H9 (cell line): ENCODE measurements around the gene METRNL. TPM values are rescaled to one million over a fixed set of nuclear protein-coding genes. Genes with fewer than 3 reads are reported as not detected.

ENCODE experiments used
- DNase-seq: peaks from one replicate; pipeline ENCODE4 v3.0.0-alpha.2; 2017
- H2AFZ ChIP-seq: one replicate; pipeline ENCODE4 v1.6.1; 2013; ENCODE audit warnings: mild to moderate bottlenecking, low read length, control low read depth, moderate library complexity
- H2AK5ac ChIP-seq: 2 replicates; pipeline ENCODE4 v1.6.1; 2013; ENCODE audit warnings: low read length, control low read depth, mixed read lengths; ENCODE audit not compliant: insufficient read length
- H2BK120ac ChIP-seq: one replicate; pipeline ENCODE4 v1.6.1; 2013; ENCODE audit warnings: low read depth, mild to moderate bottlenecking, low read length, control low read depth, inconsistent platforms; ENCODE audit not compliant: poor library complexity, severe bottlenecking
- H2BK12ac ChIP-seq: 2 replicates; pipeline ENCODE4 v1.6.1; 2013; ENCODE audit warnings: low read length, control low read depth, mixed read lengths, low read depth; ENCODE audit not compliant: insufficient read length
- H2BK15ac ChIP-seq: 2 replicates; pipeline ENCODE4 v1.6.1; 2013; ENCODE audit warnings: low read depth, low read length, control low read depth
- H2BK20ac ChIP-seq: one replicate; pipeline ENCODE4 v1.6.1; 2013; ENCODE audit warnings: low read depth, mild to moderate bottlenecking, low read length, control low read depth, inconsistent platforms; ENCODE audit not compliant: poor library complexity, severe bottlenecking
- H2BK5ac ChIP-seq: 2 replicates; pipeline ENCODE4 v1.6.1; 2013; ENCODE audit warnings: low read length, control low read depth, mixed read lengths; ENCODE audit not compliant: insufficient read length
- H3K14ac ChIP-seq: 2 replicates; pipeline ENCODE4 v1.6.1; 2013; ENCODE audit warnings: low read length, control low read depth; ENCODE audit not compliant: insufficient read depth
- H3K18ac ChIP-seq: 2 replicates; pipeline ENCODE4 v1.6.1; 2013; ENCODE audit warnings: low read depth, mild to moderate bottlenecking, mixed read lengths, low read length, control low read depth; ENCODE audit not compliant: insufficient read length
- H3K23ac ChIP-seq: 2 replicates; pipeline ENCODE4 v1.6.1; 2013; ENCODE audit warnings: low read length, control low read depth, mixed read lengths, low read depth; ENCODE audit not compliant: insufficient read length
- H3K23me2 ChIP-seq: 2 replicates; pipeline ENCODE4 v1.6.1; 2013; ENCODE audit warnings: low read depth, mild to moderate bottlenecking, mixed read lengths, low read length, control low read depth; ENCODE audit not compliant: insufficient read length, poor library complexity, severe bottlenecking
- H3K27ac ChIP-seq: 2 replicates; pipeline ENCODE4 v1.5.1; 2013; ENCODE audit warnings: low read length, control low read depth, mixed read lengths, low read depth; ENCODE audit not compliant: insufficient read length
- H3K27me3 ChIP-seq: 2 replicates; pipeline ENCODE4 v1.6.1; 2013; ENCODE audit warnings: low read length, control low read depth, inconsistent platforms; ENCODE audit not compliant: insufficient read depth
- H3K4ac ChIP-seq: 2 replicates; pipeline ENCODE4 v1.6.1; 2013; ENCODE audit warnings: low read depth, mild to moderate bottlenecking, control low read depth, inconsistent platforms, low read length, moderate library complexity
- H3K4me1 ChIP-seq: 2 replicates; pipeline ENCODE4 v1.6.1; 2013; ENCODE audit warnings: low read length, control low read depth, inconsistent platforms; ENCODE audit not compliant: insufficient read depth
- H3K4me2 ChIP-seq: 2 replicates; pipeline ENCODE4 v1.6.1; 2013; ENCODE audit warnings: low read length, control low read depth, mixed read lengths; ENCODE audit not compliant: insufficient read length, insufficient read depth
- H3K56ac ChIP-seq: 2 replicates; pipeline ENCODE4 v1.6.1; 2013; ENCODE audit warnings: low read depth, mild to moderate bottlenecking, mixed read lengths, low read length, control low read depth; ENCODE audit not compliant: insufficient read length
- H3K79me1 ChIP-seq: 2 replicates; pipeline ENCODE4 v1.6.1; 2013; ENCODE audit warnings: low read depth, mild to moderate bottlenecking, moderate library complexity, low read length, control low read depth, inconsistent platforms; ENCODE audit not compliant: insufficient read depth, poor library complexity, severe bottlenecking
- H3K79me2 ChIP-seq: 2 replicates; pipeline ENCODE4 v1.6.1; 2013; ENCODE audit warnings: low read length, control low read depth, inconsistent platforms; ENCODE audit not compliant: insufficient read depth
- H3K9ac ChIP-seq: 2 replicates; pipeline ENCODE4 v1.6.1; 2013; ENCODE audit warnings: low read length, control low read depth, mixed read lengths; ENCODE audit not compliant: insufficient read length; ENCODE audit errors: extremely low read depth
- H3K9me3 ChIP-seq: one replicate; pipeline ENCODE4 v1.6.1; 2013; ENCODE audit warnings: low read depth, low read length, inconsistent platforms; ENCODE audit not compliant: control insufficient read depth
- H3T11ph ChIP-seq: one replicate; pipeline ENCODE4 v1.6.1; 2013; ENCODE audit warnings: mild to moderate bottlenecking, low read length, control low read depth, inconsistent platforms
- H4K20me1 ChIP-seq: one replicate; pipeline ENCODE4 v1.6.1; 2013; ENCODE audit not compliant: control insufficient read depth, insufficient read length, insufficient read depth
- H4K5ac ChIP-seq: 2 replicates; pipeline ENCODE4 v1.6.1; 2013; ENCODE audit warnings: low read depth, mild to moderate bottlenecking, mixed read lengths, low read length, control low read depth; ENCODE audit not compliant: insufficient read length
- H4K8ac ChIP-seq: replicated peaks from 2 replicates; pipeline ENCODE4 v1.6.1; 2013; ENCODE audit warnings: low read length, control low read depth, mixed read lengths, low read depth; ENCODE audit not compliant: insufficient read length
- H4K91ac ChIP-seq: 2 replicates; pipeline ENCODE4 v1.6.1; 2013; ENCODE audit warnings: low read depth, mild to moderate bottlenecking, moderate library complexity, mixed read lengths, low read length, control low read depth; ENCODE audit not compliant: insufficient read length
- H3K27ac Mint-ChIP-seq, 3 experiments: 2 replicates in 2 of 3; 3 replicates in 1 of 3; pipeline ENCODE4 v1.8.0; 2020 to 2021; ENCODE audit warnings: mixed read lengths in 3 of 3, mild to moderate bottlenecking in 1 of 3, moderate library complexity in 1 of 3
- H3K27me3 Mint-ChIP-seq: 2 replicates; pipeline ENCODE4 v1.8.0; 2021; ENCODE audit warnings: low read depth, mild to moderate bottlenecking, moderate library complexity, mixed read lengths
- H3K36me3 Mint-ChIP-seq, 3 experiments: 2 replicates in 2 of 3; 3 replicates in 1 of 3; pipeline ENCODE4 v1.8.0; 2020 to 2021; ENCODE audit warnings: low read depth in 3 of 3, mixed read lengths in 3 of 3; ENCODE audit not compliant: insufficient read depth in 1 of 3
- H3K4me1 Mint-ChIP-seq, 2 experiments: 2 replicates each; pipeline ENCODE4 v1.8.0; 2020; ENCODE audit warnings: mixed read lengths in 2 of 2
- H3K4me3 Mint-ChIP-seq, 2 experiments: 2 replicates in 1 of 2; 3 replicates in 1 of 2; pipeline ENCODE4 v1.8.0; 2020 to 2021; ENCODE audit warnings: mild to moderate bottlenecking in 2 of 2, mixed read lengths in 2 of 2, moderate library complexity in 1 of 2
- H3K9me3 Mint-ChIP-seq, 2 experiments: 2 replicates in 1 of 2; 3 replicates in 1 of 2; pipeline ENCODE4 v1.8.0; 2020; ENCODE audit warnings: mild to moderate bottlenecking in 2 of 2, mixed read lengths in 2 of 2, moderate library complexity in 1 of 2
- WGBS: extraction: QIAGEN DNeasy Blood & Tissue Kit; methylation state at CpG from one replicate; pipeline ENCODE4 v1.1.7; 2013; ENCODE audit warnings: missing lambda C conversion rate, low lambda C conversion rate, mixed read lengths; ENCODE audit not compliant: insufficient read length; ENCODE audit errors: extremely low coverage; 5-methylcytosine and 5-hydroxymethylcytosine counted together
- total RNA-seq: library from RNA; stranded (reverse); gene quantifications from 2 replicates; pipeline ENCODE4 v1.2.1, GENCODE V29; 2021
- TF ChIP-seq, protein P1 (sequence below): fragments of 200-600 bp; sonication (generic); conservative IDR thresholded peaks from 3 replicates; pipeline ENCODE4 v1.8.0; 2021; ENCODE audit warnings: antibody characterized with exemption, mild to moderate bottlenecking

The METRNL gene
- total RNA-seq, 1 experiment from 2014 or later: 21.4 TPM

DNA sequence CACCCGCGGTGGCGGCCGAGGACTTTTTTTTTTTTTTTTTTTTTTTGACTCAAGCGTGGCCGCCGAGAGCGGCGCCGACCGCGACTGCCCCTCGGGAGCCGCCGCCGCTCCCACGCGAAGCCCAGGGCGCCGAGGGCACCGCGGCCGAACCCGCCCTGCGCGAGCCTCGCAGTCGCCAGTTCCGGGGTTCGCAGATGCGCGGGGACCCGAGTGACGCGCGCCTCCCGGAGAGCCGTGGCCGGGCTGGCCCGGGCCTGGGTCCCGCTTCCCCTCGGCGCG lies 1.1 kb downstream of the METRNL start:
- Histone ChIP-seq H2BK12ac (no peak overlapping the region), H2AK5ac (no peak overlapping the region), H2BK15ac (no peak overlapping the region), H4K5ac (no peak overlapping the region), H3K4me2 (no peak overlapping the region), H3K4ac (no peak overlapping the region), H3K27ac (no peak overlapping the region), H4K8ac (no peak overlapping the region), H2BK5ac (no peak overlapping the region), H3K9me3 (no peaks in the 10 kb centered on the region), H3K56ac (no peak overlapping the region), H3K9ac (no peak overlapping the region), H2BK20ac (no peak overlapping the region), H3T11ph (no peak overlapping the region), H3K23me2 (peaks cover 6% of the 10 kb centered on the region), H3K79me2 (no peaks in the 10 kb centered on the region; the same call in 1 of the 2 replicates), H2AFZ (no peak overlapping the region), H2BK120ac (no peak overlapping the region), H3K14ac (no peak overlapping the region), H3K4me1 (peaks cover 11% of the 10 kb centered on the region; the same call in 1 of the 2 replicates), H3K27me3 (peaks cover 14% of the 10 kb centered on the region; the same call in 1 of the 2 replicates), H3K18ac (no peak overlapping the region), H3K23ac (no peak overlapping the region), H4K91ac (no peak overlapping the region), H3K79me1 (no peaks in the 10 kb centered on the region), H4K20me1 (no peaks in the 10 kb centered on the region)
- peaks cover 54% of the 10 kb centered on the region for H3K27me3 Mint-ChIP-seq
- no peak overlapping the region for H3K27ac Mint-ChIP-seq
- WGBS: no CpG with 5 or more reads among the region's 44 CpGs
- TF ChIP-seq, protein P1, sequence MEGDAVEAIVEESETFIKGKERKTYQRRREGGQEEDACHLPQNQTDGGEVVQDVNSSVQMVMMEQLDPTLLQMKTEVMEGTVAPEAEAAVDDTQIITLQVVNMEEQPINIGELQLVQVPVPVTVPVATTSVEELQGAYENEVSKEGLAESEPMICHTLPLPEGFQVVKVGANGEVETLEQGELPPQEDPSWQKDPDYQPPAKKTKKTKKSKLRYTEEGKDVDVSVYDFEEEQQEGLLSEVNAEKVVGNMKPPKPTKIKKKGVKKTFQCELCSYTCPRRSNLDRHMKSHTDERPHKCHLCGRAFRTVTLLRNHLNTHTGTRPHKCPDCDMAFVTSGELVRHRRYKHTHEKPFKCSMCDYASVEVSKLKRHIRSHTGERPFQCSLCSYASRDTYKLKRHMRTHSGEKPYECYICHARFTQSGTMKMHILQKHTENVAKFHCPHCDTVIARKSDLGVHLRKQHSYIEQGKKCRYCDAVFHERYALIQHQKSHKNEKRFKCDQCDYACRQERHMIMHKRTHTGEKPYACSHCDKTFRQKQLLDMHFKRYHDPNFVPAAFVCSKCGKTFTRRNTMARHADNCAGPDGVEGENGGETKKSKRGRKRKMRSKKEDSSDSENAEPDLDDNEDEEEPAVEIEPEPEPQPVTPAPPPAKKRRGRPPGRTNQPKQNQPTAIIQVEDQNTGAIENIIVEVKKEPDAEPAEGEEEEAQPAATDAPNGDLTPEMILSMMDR: no peak
- H3K36me3 Mint-ChIP-seq: peaks cover 7 to 14% (median 13%) of the 10 kb centered on the region in 3 experiments; a peak in 5 of 7 replicates
- H3K9me3 Mint-ChIP-seq: no peaks in the 10 kb centered on the region; a peak in 1 of 5 replicates
- no peak overlapping the region for H3K4me3 Mint-ChIP-seq
- DNase-seq: no peak
- peaks cover 25 to 34% of the 10 kb centered on the region in 2 experiments for H3K4me1 Mint-ChIP-seq
